Right atrium auricular region (tissue), 2 donors: ENCODE results near the gene ZNF536. TPM values are rescaled to one million over a fixed set of nuclear protein-coding genes. Genes with fewer than 3 reads are reported as not detected.
"Not testable (repeated sequence)": the region's sequence is repeated elsewhere in the genome, so short reads cannot be mapped to it uniquely, and the experiment has no call there.

Source experiments
- DNase-seq: peaks from one replicate; pipeline ENCODE4 v3.0.0-alpha.2; 2019; ENCODE audit warnings: low spot score
- H3K27ac ChIP-seq, 2 donors: fragments of 200-600 bp; sonication (generic); 1 replicate in 1 of 2; 2 replicates in 1 of 2; pipeline ENCODE4 v1.5.1; 2016 to 2019
- H3K27me3 ChIP-seq, 2 donors: fragments of 200-600 bp; sonication (generic); one replicate each; pipeline versions ENCODE4 v1.5.1 to v1.6.0; 2017 to 2019
- H3K36me3 ChIP-seq: fragments of 200-600 bp; sonication (generic); one replicate; pipeline ENCODE4 v1.5.1; 2016
- H3K4me1 ChIP-seq, 2 donors: fragments of 200-600 bp; sonication (generic); one replicate each; pipeline versions ENCODE4 v1.5.1 to v1.6.0; 2017 to 2019
- H3K4me3 ChIP-seq, 2 donors: fragments of 200-600 bp; sonication (generic); 1 replicate in 1 of 2; 2 replicates in 1 of 2; pipeline ENCODE4 v1.5.1; 2017 to 2019; ENCODE audit warnings: mild to moderate bottlenecking in 1 of 2, moderate library complexity in 1 of 2
- H3K9me3 ChIP-seq, 2 donors: fragments of 200-600 bp; sonication (generic); one replicate each; pipeline ENCODE4 v1.5.1; 2019
- CTCF ChIP-seq, 2 donors: fragments of 200-600 bp; sonication (generic); IDR thresholded peaks; one replicate each; pipeline ENCODE4 v1.5.1; 2019; ENCODE audit warnings: antibody characterized with exemption in 2 of 2
- total RNA-seq, 2 donors: library from RNA; depleted of rRNA; stranded (reverse); fragments of >200 nt; gene quantifications; one replicate each; pipeline ENCODE4 v1.1.0, GENCODE V29; 2016

Gene ZNF536
- total RNA-seq, 2 donors from 2014 or later, result 1.9 to 2.7 TPM

GRCh38 chr19:30455881-30456280, 83.7 kb downstream of the ZNF536 start:
- TF ChIP-seq CTCF (IDR thresholded peaks at IDR 0.05), result no peak
- no peak overlapping the region for H3K27ac ChIP-seq
- no peak for DNase-seq
- no peaks in the 10 kb centered on the region for H3K27me3 ChIP-seq
- no peaks in the 10 kb centered on the region for H3K9me3 ChIP-seq
- H3K36me3 ChIP-seq, result no peaks in the 10 kb centered on the region
- H3K4me3 ChIP-seq, result no peak overlapping the region
- H3K4me1 ChIP-seq, result no peaks in the 10 kb centered on the region

GRCh38 chr19:30457484-30457883, 85.3 kb downstream of the ZNF536 start:
- Histone ChIP-seq H3K4me1 (no peaks in the 10 kb centered on the region), H3K36me3 (no peaks in the 10 kb centered on the region), H3K4me3 (no peak overlapping the region), H3K27me3 (no peaks in the 10 kb centered on the region), H3K27ac (no peak overlapping the region), H3K9me3 (no peaks in the 10 kb centered on the region)
- TF ChIP-seq CTCF (IDR thresholded peaks at IDR 0.05), result no peak
- no peak for DNase-seq

GRCh38 chr19:30459859-30460258, 87.7 kb downstream of the ZNF536 start:
- no peak overlapping the region for H3K27ac ChIP-seq
- H3K36me3 ChIP-seq, result no peaks in the 10 kb centered on the region

GRCh38 chr19:30464162-30464561, 92.0 kb downstream of the ZNF536 start:
- Histone ChIP-seq H3K27ac (no peak overlapping the region), H3K36me3 (no peaks in the 10 kb centered on the region), H3K4me3 (no peak overlapping the region), H3K4me1 (no peaks in the 10 kb centered on the region), H3K9me3 (no peaks in the 10 kb centered on the region), H3K27me3 (no peaks in the 10 kb centered on the region)
- DNase-seq, result no peak
- no peak for TF ChIP-seq CTCF (IDR thresholded peaks at IDR 0.05)

More at GRCh38 chr19:30459859-30460258, 87.7 kb downstream of the ZNF536 start:
- no peaks in the 10 kb centered on the region for H3K9me3 ChIP-seq
- H3K4me3 ChIP-seq, result no peak overlapping the region
- no peaks in the 10 kb centered on the region for H3K4me1 ChIP-seq
- no peaks in the 10 kb centered on the region for H3K27me3 ChIP-seq
- DNase-seq, result no peak
- TF ChIP-seq CTCF (IDR thresholded peaks at IDR 0.05), result no peak

- H3K9me3 ChIP-seq, H3K4me1 ChIP-seq, DNase-seq: not testable (repeated sequence)
Observed at GRCh38 chr19:30466598-30466997, 94.4 kb downstream of the ZNF536 start.

GRCh38 chr19:30467239-30467638, 95.1 kb downstream of the ZNF536 start:
- no peak for DNase-seq
- Histone ChIP-seq H3K4me1 (no peaks in the 10 kb centered on the region), H3K27me3 (no peaks in the 10 kb centered on the region), H3K36me3 (no peaks in the 10 kb centered on the region), H3K27ac (no peak overlapping the region), H3K4me3 (no peak overlapping the region), H3K9me3 (no peaks in the 10 kb centered on the region)
- no peak for TF ChIP-seq CTCF (IDR thresholded peaks at IDR 0.05)

More at GRCh38 chr19:30466598-30466997, 94.4 kb downstream of the ZNF536 start:
- H3K27ac ChIP-seq, H3K36me3 ChIP-seq, H3K4me3 ChIP-seq, H3K27me3 ChIP-seq: not testable (repeated sequence)
